NCI-H1048 (cell line): Measurements from ENCODE around the gene KLHL2.
"Not testable (repeated sequence)": the region's sequence is repeated elsewhere in the genome, so short reads cannot be mapped to it uniquely, and the experiment has no call there.

ENCODE experiments used
- DNase-seq: peaks from one replicate; lab custom pipeline; 2025; lab: John Stamatoyannopoulos, UW

Gene KLHL2

DNA sequence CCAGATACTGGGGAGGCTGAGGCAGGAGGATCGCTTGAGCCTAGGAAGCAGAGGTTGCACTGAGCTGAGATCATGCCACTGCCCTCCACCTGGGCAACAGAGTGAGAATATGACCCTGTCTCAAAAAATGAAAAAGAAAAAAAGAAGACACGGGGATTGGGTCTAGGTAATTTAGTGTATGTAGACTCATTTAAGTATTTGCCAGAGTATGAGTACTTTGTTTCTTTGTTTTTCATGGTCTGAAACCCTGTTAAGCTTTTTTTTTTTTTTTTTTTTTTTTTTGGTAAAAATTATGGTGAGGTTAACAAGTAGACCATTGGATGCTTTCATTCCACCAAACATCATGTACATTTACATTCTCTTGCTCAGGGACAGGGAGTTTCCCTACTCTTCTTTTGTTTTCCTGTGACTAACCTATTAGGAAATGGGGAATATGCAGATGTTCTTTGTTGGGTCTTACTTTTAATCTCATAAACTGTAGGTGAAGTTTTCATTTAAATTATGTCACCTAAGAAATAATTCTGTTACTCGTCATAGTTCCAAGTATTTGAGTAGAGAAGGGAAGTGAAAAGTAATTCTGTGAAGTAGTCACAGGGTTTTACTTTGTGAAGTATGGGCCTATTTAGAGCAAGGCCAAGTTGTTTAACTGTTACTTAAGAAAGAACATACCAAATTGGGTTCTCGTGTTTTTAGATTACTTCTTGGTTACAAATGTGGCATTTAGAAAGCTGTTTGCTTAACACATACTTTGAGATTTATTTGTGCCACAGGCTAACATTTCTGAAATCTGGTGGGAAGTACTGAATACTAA is 25.5 kb downstream of the KLHL2 start:
- not testable (repeated sequence) for DNase-seq

DNA sequence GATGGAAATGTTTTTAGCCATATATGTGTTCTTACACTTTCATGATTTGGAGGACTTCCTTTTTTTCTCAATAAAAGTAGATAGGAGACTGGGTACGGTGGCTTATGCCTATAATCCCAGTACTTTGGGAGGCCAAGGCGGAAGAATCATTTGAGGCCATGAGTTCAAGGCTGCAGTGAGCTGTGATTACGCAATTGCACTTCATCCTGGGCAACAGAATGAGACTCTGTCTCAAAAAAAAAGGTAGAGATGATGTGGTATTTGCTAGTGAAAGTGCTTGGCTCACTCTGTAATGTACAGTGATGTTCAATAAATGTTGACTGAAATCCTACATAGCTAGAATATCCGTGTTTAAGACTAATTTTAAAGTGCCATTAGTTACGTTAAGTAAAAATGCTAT is 27.4 kb downstream of the KLHL2 start:
- DNase-seq, result no peak

DNA sequence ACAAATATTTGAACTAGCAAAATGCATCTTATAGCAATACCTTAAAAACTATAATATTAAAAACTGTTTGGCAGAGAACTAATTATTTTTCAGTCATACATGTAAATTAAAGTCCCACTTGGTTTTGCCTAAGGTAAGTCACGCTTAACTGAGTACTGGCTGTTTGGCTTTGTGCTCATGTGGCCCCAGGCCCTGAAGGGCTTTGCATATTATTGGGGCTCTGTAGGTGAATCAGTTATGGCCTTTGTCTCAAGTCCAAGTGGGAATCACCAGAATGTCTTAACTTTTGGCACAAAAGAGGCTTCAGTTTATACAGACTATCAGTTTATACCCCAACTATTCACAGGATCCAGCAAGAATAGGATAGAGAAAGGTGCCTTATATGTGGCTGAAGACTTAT is 29.5 kb downstream of the KLHL2 start:
- not testable (repeated sequence) for DNase-seq

- DNase-seq, result not testable (repeated sequence)
These were observed 30.8 kb downstream of the KLHL2 start for GRCh38 chr4:165238041-165238640.

GRCh38 chr4:165240761-165241160 is 33.4 kb downstream of the KLHL2 start:
- DNase-seq, result not testable (repeated sequence)

DNA sequence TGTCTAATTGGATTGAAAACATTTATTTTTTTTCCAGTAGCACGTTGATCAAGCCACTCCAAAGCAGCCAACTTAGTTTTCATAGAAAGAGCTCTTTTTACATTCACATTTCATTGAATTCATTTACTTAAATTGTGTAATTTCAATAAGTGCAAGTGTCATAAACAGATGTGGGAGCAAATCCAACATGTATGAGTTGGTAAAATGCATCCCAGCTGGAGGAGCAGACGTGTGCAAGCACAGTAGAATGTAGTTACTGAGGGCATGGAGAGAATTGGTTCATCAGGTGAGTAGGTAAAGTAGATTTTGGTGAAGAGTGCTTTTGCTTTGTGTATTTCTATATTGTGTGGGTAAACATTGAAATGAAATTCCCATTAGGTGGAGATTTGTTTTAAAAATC is 36.8 kb downstream of the KLHL2 start:
- DNase-seq, result not testable (repeated sequence)

GRCh38 chr4:165244587-165245186 is 37.3 kb downstream of the KLHL2 start:
- not testable (repeated sequence) for DNase-seq

DNA sequence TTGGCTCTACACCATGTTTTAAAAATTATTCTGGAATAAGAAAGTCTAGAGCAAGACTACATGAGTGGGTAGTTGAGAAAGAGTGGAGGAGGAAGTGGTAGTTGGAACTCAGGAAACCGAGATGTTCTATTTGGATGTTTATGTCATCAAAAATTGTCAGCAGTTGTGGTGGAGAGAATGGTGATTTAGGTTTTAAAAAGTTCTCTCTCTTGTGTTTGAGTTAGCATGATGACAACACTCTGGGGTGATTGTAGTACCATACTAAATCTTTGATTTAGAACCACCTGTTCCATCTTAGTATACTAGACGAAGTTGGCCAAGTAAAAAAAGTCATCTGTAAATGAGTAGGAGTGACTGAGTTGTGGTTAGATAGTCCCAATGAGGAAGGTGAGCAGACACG is 40.7 kb downstream of the KLHL2 start:
- DNase-seq, result no peak

DNA sequence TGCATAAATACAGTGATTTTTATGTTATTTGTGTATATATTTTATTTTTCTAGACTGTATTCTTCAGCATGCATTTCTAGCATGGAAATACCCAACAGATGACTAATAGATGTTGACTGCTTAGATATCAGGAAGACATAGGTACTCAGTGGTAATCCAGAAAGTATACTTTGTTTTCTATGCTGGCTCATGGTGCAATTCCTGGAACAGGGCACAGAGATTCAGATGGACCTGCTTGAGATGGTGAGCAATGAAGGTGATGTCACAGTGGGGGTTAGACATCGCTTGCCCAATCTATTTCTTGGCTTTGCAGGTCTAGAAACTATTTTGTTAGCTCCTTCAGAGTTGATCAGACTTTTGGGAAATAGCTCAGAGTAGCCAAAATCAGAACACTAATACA is 41.5 kb downstream of the KLHL2 start:
- not testable (repeated sequence) for DNase-seq

DNA sequence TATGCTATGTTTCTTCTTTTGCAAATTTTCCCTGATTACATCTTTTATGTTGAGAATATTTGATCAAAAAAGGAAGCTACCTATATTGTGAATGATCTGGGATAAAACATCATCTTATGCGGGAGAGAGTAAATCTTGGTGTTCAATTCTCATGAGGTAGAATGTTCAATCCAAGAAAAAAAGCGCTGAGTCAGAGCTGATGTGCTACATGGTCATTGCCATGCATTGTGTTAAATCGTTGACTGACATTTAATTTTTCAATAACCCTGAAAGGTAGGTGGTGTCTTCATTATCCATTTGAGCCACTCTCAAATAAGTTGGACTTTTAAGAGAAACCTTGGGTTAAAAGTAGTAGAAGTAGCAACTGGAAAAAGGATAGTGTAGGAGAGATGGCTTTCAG is 47.4 kb downstream of the KLHL2 start:
- not testable (repeated sequence) for DNase-seq

DNA sequence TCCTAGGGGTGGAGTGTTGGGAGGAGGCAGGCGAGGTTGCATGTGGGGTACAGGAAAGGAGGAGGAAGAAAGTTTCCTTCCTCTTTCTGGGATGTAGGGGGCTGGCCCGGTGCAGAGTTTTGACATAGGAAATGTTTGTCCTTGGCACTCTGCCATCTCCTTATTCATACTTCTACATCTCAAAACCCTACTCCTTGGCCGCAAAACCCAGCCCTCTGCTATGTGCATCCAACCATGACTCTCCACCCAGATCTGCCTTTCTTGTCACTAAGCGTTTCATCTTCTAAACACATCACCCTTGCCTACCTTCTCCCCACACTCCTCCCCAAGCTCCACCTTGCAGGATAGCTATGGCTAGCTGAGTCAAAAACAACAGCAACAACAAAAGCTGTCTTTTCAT is 48.1 kb downstream of the KLHL2 start:
- DNase-seq, result not testable (repeated sequence)

- not testable (repeated sequence) for DNase-seq
These were observed 48.8 kb downstream of the KLHL2 start for GRCh38 chr4:165256074-165256659.

DNA sequence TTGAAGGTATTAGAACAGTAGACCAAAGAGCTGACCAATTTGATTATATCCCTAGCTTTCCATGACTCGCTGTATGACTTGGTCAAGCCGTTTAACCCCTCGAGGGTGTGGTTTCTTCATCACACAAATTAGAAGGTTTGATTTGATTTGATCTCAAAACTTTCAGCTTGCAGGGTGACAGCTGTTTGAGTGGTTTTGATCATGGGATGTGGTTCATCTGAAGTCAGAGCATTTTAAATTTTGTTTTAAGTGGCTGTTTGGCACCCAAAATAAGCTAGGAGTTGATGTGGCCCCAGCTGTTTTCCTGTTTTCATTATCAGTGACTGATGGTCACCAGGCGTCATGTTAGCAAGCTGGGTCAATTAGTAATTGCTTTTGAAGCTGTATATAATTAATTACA is 52.4 kb downstream of the KLHL2 start:
- DNase-seq, result not testable (repeated sequence)

DNA sequence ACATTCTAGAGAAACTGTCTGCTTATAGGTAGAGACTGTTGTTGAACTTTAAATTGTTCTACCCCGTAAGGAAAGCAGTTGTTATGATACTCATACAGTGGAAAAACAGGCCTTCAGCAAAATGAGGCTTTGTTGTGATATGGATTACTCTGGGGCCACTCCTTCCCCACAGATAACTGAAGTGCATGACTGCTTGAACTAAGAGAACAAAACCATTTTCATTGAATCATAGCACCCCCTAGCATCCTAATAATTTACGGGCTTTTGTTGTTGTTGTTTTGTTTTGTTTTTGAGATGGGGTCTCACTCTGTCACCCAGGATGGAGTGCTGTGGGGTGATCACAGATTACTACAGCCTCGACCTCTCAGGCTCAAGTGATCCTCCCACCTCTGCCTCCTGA is 54.9 kb downstream of the KLHL2 start:
- DNase-seq, result not testable (repeated sequence)

DNA sequence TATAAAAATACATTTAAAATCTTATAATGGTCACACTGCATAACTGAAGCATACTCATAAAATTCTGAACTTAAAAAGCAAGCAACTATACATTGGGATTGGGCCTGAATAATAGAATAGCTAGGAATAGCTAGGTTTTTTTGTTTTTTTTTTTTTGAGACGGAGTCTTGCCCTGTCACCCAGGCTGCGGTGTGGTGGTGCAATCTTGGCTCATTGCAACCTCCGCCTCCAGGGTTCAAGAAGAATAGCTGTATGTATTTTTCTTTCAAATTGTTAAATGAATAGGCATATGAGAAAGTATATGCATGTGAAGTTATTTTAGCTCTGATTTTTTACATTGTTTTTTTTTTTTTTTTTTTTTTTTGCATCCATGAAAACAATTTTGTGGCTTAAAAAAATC is 56.1 kb downstream of the KLHL2 start:
- DNase-seq, result not testable (repeated sequence)

- DNase-seq, result not testable (repeated sequence)
These were observed 62.6 kb downstream of the KLHL2 start for GRCh38 chr4:165269931-165270330.

DNA sequence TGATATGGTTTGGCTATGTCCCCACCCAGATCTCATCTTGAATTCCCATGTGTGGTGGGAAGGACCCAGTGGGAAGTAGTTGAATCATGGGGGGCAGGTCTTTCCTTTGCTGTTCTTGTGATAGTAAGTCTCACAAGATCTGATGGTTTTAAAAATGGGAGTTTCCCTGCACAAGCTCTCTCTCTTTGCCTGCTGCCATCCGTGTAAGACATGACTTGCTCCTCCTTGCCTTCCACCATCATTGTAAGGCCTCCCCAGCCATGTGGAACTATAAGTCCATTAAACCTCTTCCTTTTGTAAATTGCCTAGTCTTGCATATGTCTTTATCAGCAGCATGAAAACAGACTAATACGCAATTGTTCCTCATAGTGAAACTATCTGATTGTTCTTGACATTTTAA is 66.1 kb downstream of the KLHL2 start:
- not testable (repeated sequence) for DNase-seq

GRCh38 chr4:165275357-165275756 is 68.0 kb downstream of the KLHL2 start:
- not testable (repeated sequence) for DNase-seq

- DNase-seq, result not testable (repeated sequence)
These were observed 72.2 kb downstream of the KLHL2 start for GRCh38 chr4:165279531-165279930.

- DNase-seq, result not testable (repeated sequence)
These were observed 77.3 kb downstream of the KLHL2 start for GRCh38 chr4:165284697-165285096.

DNA sequence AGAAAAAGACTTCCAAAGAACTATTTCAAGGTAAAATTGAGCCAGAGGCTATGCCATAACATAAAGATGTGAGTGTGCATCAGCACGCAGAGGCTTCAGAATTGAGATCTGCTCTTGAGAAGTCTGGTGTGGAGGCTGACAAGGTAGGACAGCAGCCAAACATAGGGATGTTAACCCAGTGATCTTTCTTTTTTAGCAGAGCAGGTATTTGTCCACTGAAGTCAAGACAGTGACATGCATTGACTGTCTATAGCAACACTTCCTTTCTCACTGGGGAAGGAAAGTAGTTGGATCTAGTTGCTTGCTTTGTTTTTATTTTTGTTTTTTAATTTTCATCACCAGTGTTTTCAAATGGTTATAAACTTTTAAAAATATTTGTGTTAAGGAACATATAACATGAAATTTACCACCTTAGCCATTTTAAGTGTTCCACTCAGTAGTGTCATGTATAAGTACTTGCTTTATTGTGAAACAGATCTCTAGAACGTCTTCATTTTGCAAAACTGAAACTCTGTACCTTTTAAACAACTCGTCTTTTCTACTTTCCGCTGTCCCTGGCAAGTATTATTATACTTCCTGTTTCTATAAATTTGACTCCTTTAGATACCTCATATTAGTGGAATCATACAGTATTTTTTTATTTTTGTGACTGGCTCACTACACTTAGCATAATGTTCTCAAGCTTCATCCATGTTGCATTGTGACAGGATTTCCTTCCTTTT is 79.4 kb downstream of the KLHL2 start:
- not testable (repeated sequence) for DNase-seq

- DNase-seq, result no peak
These were observed 80.9 kb downstream of the KLHL2 start for GRCh38 chr4:165288226-165288625.
